GM13977 (cell line): ENCODE results near the gene PARD3B.

Experiments used
- DNase-seq: peaks from one replicate; pipeline ENCODE4 v3.0.0; 2012; ENCODE audit warnings: low spot score
- in situ Hi-C: fragments of 300-500 bp; cut with MboI; formaldehyde crosslinking; loops from one replicate; pipeline ENCODE4 v1.12.0; 2022; ENCODE audit warnings: low sequenced_read_pairs, low pct_unique_long_range_greater_than_20kb, mixed read lengths, inconsistent platforms; ENCODE audit not compliant: unreplicated experiment
- TF ChIP-seq, protein P1 (sequence below): IDR thresholded peaks from 2 replicates; pipeline ENCODE4 v1.5.1; 2012; ENCODE audit warnings: mild to moderate bottlenecking, control low read depth; ENCODE audit not compliant: insufficient read depth; ENCODE audit errors: extremely low read depth, missing control alignments

The PARD3B gene

DNA sequence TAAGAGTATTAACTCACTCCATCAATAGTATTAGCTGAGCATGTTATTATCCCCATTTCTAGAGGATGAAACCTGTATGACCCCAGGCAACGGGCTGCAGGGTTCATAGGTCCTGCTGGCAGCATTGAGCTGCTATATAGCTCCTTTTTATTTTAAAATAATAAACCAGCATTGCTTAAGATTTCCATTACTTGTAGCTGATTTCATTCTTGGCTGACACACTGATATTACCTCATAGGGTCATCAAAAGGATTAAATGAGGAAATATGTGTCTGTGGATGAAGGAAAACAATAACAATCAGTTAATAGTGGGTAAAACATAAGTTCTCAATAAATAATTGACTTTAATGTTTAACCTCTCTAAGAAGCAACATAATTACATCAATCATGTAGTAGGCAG lies 1088.7 kb downstream of the PARD3B start:
- TF ChIP-seq, protein P1, sequence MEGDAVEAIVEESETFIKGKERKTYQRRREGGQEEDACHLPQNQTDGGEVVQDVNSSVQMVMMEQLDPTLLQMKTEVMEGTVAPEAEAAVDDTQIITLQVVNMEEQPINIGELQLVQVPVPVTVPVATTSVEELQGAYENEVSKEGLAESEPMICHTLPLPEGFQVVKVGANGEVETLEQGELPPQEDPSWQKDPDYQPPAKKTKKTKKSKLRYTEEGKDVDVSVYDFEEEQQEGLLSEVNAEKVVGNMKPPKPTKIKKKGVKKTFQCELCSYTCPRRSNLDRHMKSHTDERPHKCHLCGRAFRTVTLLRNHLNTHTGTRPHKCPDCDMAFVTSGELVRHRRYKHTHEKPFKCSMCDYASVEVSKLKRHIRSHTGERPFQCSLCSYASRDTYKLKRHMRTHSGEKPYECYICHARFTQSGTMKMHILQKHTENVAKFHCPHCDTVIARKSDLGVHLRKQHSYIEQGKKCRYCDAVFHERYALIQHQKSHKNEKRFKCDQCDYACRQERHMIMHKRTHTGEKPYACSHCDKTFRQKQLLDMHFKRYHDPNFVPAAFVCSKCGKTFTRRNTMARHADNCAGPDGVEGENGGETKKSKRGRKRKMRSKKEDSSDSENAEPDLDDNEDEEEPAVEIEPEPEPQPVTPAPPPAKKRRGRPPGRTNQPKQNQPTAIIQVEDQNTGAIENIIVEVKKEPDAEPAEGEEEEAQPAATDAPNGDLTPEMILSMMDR, result no peak
- in situ Hi-C loops, result no loop called here

DNA sequence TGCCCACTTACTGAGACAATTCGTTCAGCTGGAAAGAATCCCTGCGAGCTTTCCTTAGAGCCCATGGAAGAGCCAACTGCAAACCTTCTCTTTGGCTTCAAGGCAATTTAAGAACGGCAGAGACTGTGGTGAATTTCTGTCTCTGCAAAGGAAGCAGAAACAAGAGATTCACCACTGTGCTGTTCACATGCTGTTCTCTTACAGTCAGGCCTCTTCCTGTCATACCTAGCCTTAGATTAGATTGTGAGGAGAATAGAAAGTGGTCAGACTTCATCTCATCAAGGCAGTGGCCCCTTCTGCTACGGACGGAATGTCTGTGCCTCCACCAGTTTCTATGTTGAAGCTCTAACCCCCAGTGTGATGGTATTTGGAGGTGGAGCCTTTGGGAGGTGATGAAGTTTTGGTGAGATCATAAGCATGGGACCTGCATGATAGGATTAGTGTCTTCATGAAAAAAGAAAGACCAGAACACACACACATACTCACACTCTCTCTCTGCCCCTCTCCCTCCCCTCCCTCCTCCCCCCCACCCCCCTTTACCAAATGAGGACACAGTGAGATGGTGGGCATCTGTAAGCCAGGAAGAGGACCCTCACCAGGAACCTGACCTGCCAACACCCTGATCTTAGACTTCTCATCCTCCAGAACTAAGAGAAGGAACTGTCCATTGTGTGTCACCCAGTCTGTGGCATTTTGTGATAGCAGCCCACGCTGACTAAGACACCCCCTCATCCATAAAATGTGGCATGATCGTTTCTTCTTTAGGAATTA lies 1091.5 kb downstream of the PARD3B start:
- in situ Hi-C loops, result no loop called here
- DNase-seq, result no peak

More for the DNA sequence above, 1088.7 kb downstream of the PARD3B start:
- no peak for DNase-seq

DNA sequence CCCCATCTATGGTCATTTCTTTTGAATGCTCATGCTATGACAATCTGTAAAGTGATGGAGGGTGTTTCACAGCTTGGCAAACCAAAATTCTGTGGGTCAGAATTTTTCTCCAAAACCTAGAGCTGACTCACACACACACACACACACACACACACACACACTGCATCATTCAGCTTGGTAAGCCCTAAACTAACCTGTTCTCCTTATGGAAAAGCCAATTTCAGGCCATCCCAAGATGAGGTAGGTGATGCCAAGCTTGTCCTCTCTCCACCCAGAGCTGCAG lies 1092.0 kb downstream of the PARD3B start:
- TF ChIP-seq, protein P1, result no peak
- in situ Hi-C loops, result no loop called here

More for the DNA sequence above, 1091.5 kb downstream of the PARD3B start:
- TF ChIP-seq, protein P1, result no peak

DNA sequence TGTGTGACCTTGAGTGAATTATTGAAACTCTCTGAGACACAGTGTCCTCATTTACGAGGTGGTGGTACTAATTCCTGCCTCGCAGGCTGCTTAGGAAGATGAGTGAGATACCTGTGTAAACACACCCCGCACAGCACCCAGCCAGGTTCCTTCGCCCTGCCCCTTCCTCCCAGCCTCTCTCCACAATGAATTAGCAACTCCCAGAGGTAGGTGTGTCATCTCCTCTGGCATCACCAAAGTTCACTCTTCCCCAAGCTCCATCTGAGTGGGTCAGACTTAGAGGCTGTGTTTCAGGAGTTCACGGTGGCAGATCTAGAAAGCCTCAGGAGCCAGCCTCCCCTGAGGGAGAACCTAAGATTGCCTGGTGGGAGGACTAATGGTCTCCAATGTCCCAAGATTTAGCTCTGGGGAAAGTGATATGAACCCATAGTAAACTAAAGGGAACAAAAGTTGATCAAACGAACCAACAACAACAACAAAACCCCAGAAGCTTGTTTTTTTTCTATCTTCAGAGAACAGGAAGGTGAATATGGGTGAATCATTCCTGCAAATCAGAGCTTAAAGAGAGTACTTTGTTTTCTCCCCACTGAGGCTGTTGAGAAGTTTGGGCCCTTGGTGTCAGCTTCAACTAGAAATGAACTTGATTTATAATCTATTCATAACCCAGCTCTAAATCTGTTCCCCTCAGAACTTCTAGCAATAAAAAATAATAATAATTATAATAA lies 1092.7 kb downstream of the PARD3B start:
- in situ Hi-C loops, result no loop called here
- TF ChIP-seq, protein P1, result no peak
- DNase-seq, result no peak

More for the DNA sequence above, 1092.0 kb downstream of the PARD3B start:
- DNase-seq, result no peak

DNA sequence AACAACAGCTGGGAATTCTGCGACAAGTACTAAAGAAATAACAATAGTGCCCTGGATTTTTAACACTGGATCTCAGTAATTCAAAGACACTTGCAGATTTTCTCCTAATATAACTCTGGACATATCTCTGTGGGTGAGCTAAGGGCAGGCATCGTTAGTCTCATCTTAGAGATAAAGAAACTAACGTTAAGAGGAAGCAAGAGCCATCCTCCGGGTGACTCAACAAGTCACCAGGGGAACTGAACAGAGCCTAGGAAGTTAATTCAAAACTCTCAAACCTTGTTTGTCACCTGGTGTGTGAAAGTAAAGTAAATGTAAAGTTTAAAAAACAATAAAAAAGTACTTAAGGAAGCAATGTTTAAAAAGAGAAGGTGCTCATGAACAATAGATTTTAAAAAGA lies 1095.4 kb downstream of the PARD3B start:
- TF ChIP-seq, protein P1, result no peak
- in situ Hi-C loops, result no loop called here
- DNase-seq, result no peak

DNA sequence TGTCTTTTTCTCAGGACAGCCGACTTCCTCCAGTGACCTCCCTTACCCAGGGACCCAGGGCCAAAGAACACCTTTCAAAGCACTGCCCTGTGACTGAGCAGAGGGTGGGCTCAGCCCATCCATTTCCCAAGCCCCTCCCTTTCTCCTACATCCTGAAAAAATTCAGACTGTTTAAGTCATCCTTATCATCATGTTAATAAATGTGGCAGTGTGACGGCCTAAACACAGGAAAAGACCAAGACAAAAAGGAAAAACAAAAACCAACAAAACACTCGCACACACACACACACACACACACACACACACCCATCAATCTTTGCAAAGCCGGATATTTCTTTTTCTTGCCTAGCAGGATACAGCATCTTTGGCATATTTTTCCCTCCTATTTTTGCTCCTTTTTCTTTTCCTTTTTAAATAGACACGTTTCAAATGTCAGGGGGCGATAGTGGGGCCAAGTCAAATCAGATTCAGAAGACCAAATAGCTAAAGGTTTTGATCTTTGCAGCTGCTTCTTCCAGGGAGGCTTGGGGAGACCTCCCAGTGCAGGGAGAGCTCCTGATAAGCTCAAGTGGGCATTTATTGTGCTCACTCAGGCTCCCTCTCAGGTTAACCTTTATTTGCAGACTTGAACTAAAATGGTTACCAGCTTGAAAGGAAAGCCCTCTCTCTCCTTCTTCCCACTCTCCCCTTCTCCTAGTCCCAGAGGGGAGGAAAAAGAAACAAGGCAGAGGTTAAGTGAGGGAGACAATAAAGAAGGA lies 1097.5 kb downstream of the PARD3B start:
- no peak for DNase-seq
- in situ Hi-C loops, result no loop called here
- TF ChIP-seq, protein P1, result no peak
